Measurements from ENCODE around the gene KCNG3. TPM values are rescaled to one million over a fixed set of nuclear protein-coding genes. Genes with fewer than 3 reads are reported as not detected.

KCNG3 gene
- total and polyA plus RNA-seq, 2 of the 13 experiments (the other 11 are each of a cell fraction or from before 2014, with no cell fraction given): 2.8 to 4.8 TPM

DNA sequence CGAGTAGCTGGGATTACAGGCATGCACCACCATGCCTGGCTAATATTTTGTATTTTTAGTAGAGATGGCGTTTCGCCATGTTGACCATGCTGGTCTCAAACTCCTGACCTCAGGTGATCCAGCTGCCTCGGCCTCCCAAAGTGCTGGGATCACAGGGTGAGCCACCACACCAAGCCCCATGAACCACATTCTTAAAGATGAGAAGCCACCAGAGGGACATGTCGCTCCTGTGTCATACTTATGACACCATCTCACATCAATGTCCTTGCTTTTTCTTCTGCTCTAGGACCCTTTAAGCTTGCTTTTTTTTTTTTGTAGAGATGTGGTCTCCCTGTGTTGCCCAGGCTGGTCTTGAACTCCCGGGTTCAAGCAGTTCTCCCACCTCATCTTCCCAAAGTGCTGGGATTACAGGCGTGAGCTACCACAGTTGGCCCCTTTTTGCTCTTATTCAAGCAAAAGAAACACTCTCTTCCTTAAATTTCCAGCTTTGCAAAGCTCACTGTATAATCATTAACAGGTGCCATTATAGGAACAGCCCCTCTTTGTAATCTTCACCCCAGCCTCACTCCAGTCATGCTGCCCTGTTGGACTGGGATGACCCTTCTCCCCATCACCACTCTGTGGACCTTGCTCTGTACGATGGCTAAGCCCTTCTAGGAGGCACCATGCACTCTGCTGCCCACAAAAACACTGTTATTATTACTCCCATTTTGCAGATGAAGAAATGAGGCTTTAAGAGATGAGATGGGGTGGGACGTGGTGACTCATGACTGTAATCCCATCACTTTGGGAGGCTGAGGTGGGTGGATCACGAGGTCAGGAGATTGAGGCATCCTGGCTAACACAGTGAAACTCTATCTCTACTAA is 10.8 kb upstream of the KCNG3 start (continued):
- TF ChIP-seq, protein P1, sequence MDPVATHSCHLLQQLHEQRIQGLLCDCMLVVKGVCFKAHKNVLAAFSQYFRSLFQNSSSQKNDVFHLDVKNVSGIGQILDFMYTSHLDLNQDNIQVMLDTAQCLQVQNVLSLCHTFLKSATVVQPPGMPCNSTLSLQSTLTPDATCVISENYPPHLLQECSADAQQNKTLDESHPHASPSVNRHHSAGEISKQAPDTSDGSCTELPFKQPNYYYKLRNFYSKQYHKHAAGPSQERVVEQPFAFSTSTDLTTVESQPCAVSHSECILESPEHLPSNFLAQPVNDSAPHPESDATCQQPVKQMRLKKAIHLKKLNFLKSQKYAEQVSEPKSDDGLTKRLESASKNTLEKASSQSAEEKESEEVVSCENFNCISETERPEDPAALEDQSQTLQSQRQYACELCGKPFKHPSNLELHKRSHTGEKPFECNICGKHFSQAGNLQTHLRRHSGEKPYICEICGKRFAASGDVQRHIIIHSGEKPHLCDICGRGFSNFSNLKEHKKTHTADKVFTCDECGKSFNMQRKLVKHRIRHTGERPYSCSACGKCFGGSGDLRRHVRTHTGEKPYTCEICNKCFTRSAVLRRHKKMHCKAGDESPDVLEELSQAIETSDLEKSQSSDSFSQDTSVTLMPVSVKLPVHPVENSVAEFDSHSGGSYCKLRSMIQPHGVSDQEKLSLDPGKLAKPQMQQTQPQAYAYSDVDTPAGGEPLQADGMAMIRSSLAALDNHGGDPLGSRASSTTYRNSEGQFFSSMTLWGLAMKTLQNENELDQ (CRISPR knock-in tag; IDR thresholded peaks at IDR 0.05; ENCODE audit: borderline replicate concordance): no peak
- TF ChIP-seq REPIN1 (CRISPR knock-in tag; IDR thresholded peaks at IDR 0.05; ENCODE audit: borderline replicate concordance, low read depth): peak; percentile 99
- TF ChIP-seq TAF1 (CRISPR knock-in tag; IDR thresholded peaks at IDR 0.05): 0 out of 2 replicates have a peak, but pooled peaks have one; percentile 19
- TF ChIP-seq, protein P2, sequence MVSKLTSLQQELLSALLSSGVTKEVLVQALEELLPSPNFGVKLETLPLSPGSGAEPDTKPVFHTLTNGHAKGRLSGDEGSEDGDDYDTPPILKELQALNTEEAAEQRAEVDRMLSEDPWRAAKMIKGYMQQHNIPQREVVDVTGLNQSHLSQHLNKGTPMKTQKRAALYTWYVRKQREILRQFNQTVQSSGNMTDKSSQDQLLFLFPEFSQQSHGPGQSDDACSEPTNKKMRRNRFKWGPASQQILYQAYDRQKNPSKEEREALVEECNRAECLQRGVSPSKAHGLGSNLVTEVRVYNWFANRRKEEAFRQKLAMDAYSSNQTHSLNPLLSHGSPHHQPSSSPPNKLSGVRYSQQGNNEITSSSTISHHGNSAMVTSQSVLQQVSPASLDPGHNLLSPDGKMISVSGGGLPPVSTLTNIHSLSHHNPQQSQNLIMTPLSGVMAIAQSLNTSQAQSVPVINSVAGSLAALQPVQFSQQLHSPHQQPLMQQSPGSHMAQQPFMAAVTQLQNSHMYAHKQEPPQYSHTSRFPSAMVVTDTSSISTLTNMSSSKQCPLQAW (CRISPR knock-in tag; IDR thresholded peaks at IDR 0.05): peak; percentile 99
- TF ChIP-seq ZSCAN29 (CRISPR knock-in tag; conservative IDR thresholded peaks at IDR 0.05): peak; percentile 43; the same call in 1 of the 2 replicates
- peak in 1 of 2 experiments; percentile 60; a peak in 2 of 4 replicates for TF ChIP-seq KLF16 (CRISPR knock-in tag; IDR thresholded peaks at IDR 0.05)
- TF ChIP-seq CBX5 (CRISPR knock-in tag; IDR thresholded peaks at IDR 0.05; ENCODE audit: borderline replicate concordance): peak; percentile 62; the same call in 1 of the 2 replicates
- no peak for TF ChIP-seq SYNCRIP (IDR thresholded peaks at IDR 0.05; ENCODE audit: insufficient read depth, low read depth, low read length)
- TF ChIP-seq ELK4 (CRISPR knock-in tag; IDR thresholded peaks at IDR 0.05; ENCODE audit: borderline replicate concordance): no peak
- peak; percentile 45 for TF ChIP-seq GFI1 (CRISPR knock-in tag; IDR thresholded peaks at IDR 0.05; ENCODE audit: borderline replicate concordance)
- TF ChIP-seq, protein P3, sequence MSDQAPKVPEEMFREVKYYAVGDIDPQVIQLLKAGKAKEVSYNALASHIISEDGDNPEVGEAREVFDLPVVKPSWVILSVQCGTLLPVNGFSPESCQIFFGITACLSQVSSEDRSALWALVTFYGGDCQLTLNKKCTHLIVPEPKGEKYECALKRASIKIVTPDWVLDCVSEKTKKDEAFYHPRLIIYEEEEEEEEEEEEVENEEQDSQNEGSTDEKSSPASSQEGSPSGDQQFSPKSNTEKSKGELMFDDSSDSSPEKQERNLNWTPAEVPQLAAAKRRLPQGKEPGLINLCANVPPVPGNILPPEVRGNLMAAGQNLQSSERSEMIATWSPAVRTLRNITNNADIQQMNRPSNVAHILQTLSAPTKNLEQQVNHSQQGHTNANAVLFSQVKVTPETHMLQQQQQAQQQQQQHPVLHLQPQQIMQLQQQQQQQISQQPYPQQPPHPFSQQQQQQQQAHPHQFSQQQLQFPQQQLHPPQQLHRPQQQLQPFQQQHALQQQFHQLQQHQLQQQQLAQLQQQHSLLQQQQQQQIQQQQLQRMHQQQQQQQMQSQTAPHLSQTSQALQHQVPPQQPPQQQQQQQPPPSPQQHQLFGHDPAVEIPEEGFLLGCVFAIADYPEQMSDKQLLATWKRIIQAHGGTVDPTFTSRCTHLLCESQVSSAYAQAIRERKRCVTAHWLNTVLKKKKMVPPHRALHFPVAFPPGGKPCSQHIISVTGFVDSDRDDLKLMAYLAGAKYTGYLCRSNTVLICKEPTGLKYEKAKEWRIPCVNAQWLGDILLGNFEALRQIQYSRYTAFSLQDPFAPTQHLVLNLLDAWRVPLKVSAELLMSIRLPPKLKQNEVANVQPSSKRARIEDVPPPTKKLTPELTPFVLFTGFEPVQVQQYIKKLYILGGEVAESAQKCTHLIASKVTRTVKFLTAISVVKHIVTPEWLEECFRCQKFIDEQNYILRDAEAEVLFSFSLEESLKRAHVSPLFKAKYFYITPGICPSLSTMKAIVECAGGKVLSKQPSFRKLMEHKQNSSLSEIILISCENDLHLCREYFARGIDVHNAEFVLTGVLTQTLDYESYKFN (CRISPR knock-in tag; conservative IDR thresholded peaks at IDR 0.05): peak; percentile 98
- TF ChIP-seq, protein P4, sequence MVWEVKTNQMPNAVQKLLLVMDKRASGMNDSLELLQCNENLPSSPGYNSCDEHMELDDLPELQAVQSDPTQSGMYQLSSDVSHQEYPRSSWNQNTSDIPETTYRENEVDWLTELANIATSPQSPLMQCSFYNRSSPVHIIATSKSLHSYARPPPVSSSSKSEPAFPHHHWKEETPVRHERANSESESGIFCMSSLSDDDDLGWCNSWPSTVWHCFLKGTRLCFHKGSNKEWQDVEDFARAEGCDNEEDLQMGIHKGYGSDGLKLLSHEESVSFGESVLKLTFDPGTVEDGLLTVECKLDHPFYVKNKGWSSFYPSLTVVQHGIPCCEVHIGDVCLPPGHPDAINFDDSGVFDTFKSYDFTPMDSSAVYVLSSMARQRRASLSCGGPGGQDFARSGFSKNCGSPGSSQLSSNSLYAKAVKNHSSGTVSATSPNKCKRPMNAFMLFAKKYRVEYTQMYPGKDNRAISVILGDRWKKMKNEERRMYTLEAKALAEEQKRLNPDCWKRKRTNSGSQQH (CRISPR knock-in tag; IDR thresholded peaks at IDR 0.05; ENCODE audit: low read depth): no peak
- 0 out of 2 replicates have a peak, but pooled peaks have one; percentile 8 for TF ChIP-seq ZBTB44 (CRISPR knock-in tag; IDR thresholded peaks at IDR 0.05)
- TF ChIP-seq FOXP1 (IDR thresholded peaks at IDR 0.05): no peak
- TF ChIP-seq FOXP1 (CRISPR knock-in tag; IDR thresholded peaks at IDR 0.05): 0 out of 2 replicates have a peak, but pooled peaks have one; percentile 49
